K562 (cell line): ENCODE results near the gene RAB26.
"Not testable (repeated sequence)": the region's sequence is repeated elsewhere in the genome, so short reads cannot be mapped to it uniquely, and the experiment has no call there.

Experiments used
- DMBX1 ChIP-seq: fragments of 250-450 bp; sonication (Bioruptor Pico); IDR thresholded peaks from 2 replicates; pipeline ENCODE4 v1.8.0; 2022; ENCODE audit warnings: inconsistent platforms, mild to moderate bottlenecking, moderate library complexity, borderline replicate concordance
- ELF2 ChIP-seq: fragments of 250-450 bp; sonication (Bioruptor Pico); IDR thresholded peaks from 2 replicates; pipeline ENCODE4 v1.5.0; 2021; ENCODE audit warnings: mild to moderate bottlenecking
- MAFK ChIP-seq: IDR thresholded peaks from 2 replicates; pipeline ENCODE4 v1.6.1; 2011; ENCODE audit warnings: low read length, improper control_type of control experiment
- MAX ChIP-seq: sonication (generic); formaldehyde crosslinking; IDR thresholded peaks from 2 replicates; pipeline ENCODE4 v1.9.0; 2022; ENCODE audit warnings: mild to moderate bottlenecking, missing genetic modification reagents
- NFE2L1 ChIP-seq: fragments of 450-650 bp; IDR thresholded peaks from 2 replicates; pipeline ENCODE4 v1.6.1; 2016; ENCODE audit warnings: missing genetic modification characterization, low read depth, mild to moderate bottlenecking, missing compliant biosample characterization, moderate library complexity, borderline replicate concordance
- POLR2A ChIP-seq: fragments of 450-650 bp; conservative IDR thresholded peaks from 2 replicates; pipeline ENCODE4 v1.6.1; 2016
- POLR2AphosphoS5 ChIP-seq: IDR thresholded peaks from 2 replicates; pipeline ENCODE4 v1.6.1; 2011; ENCODE audit warnings: mild to moderate bottlenecking, low read depth, low read length, moderate library complexity; ENCODE audit not compliant: control insufficient read depth, insufficient read depth
- PRPF4 ChIP-seq: fragments of 200-400 bp; formaldehyde crosslinking; IDR thresholded peaks from one replicate; pipeline ENCODE4 v1.6.1; 2017; ENCODE audit warnings: low read length, low read depth, mild to moderate bottlenecking; ENCODE audit not compliant: insufficient read depth, poor library complexity, severe bottlenecking
- RFX5 ChIP-seq: IDR thresholded peaks from 2 replicates; pipeline ENCODE4 v1.6.1; 2011; ENCODE audit warnings: low read depth, mild to moderate bottlenecking, improper control_type of control experiment, low read length
- SLC30A9 ChIP-seq: fragments of 250-450 bp; sonication (Bioruptor Pico); IDR thresholded peaks from 2 replicates; pipeline ENCODE4 v1.8.0; 2022; ENCODE audit warnings: mild to moderate bottlenecking, moderate library complexity
- SMC3 ChIP-seq: conservative IDR thresholded peaks from 2 replicates; pipeline ENCODE4 v1.6.1; 2011; ENCODE audit warnings: low read depth, low read length, improper control_type of control experiment; ENCODE audit not compliant: insufficient read depth
- SP1 ChIP-seq: sonication (generic); formaldehyde crosslinking; IDR thresholded peaks from 2 replicates; pipeline ENCODE4 v1.8.1; 2022; ENCODE audit warnings: mild to moderate bottlenecking, missing genetic modification reagents
- TF ChIP-seq, protein P1 (sequence below), 3 experiments: IDR thresholded peaks in 2 of 3; conservative IDR thresholded peaks in 1 of 3; 2 replicates each; pipeline ENCODE4 v1.5.1; 2011 to 2012; ENCODE audit warnings: low read length in 3 of 3, mild to moderate bottlenecking in 3 of 3, control low read depth in 2 of 3, improper control_type of control experiment in 1 of 3, inconsistent platforms in 1 of 3, low read depth in 1 of 3, mixed read lengths in 1 of 3, moderate library complexity in 1 of 3; ENCODE audit not compliant: insufficient read depth in 2 of 3

DNA sequence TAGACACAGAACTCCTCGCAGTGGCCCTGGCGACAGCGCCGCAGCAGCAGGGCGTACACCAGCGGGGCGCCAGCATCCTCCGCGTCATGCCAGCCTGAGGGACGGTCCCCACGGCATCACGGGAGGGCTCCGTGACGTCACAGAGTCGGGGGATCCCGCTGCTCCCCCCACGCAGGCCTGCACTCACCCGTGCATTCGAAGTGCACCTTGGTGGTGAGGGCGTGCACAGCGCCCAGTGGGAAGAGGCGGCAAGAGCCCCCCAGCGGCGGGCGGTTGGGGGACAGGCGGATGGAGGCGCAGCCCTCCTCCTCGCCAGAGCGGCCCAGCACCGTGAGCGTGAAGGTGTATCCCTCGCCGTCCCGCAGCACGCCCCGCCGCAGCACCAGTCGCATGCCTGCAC is 42.2 kb upstream of the RAB26 start:
- not testable (repeated sequence) for TF ChIP-seq DMBX1 (CRISPR knock-in tag); POLR2A; MAFK; POLR2AphosphoS5; ELF2 (CRISPR knock-in tag); SLC30A9 (CRISPR knock-in tag); NFE2L1 (tag); PRPF4; MAX; SP1; RFX5; SMC3
- TF ChIP-seq, protein P1, sequence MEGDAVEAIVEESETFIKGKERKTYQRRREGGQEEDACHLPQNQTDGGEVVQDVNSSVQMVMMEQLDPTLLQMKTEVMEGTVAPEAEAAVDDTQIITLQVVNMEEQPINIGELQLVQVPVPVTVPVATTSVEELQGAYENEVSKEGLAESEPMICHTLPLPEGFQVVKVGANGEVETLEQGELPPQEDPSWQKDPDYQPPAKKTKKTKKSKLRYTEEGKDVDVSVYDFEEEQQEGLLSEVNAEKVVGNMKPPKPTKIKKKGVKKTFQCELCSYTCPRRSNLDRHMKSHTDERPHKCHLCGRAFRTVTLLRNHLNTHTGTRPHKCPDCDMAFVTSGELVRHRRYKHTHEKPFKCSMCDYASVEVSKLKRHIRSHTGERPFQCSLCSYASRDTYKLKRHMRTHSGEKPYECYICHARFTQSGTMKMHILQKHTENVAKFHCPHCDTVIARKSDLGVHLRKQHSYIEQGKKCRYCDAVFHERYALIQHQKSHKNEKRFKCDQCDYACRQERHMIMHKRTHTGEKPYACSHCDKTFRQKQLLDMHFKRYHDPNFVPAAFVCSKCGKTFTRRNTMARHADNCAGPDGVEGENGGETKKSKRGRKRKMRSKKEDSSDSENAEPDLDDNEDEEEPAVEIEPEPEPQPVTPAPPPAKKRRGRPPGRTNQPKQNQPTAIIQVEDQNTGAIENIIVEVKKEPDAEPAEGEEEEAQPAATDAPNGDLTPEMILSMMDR (IDR thresholded peaks at IDR 0.05 in 2 of 3, conservative IDR thresholded peaks at IDR 0.05 in 1 of 3; ENCODE audit: insufficient read depth in 2 of 3, low read depth in 1 of 3, low read length in 3 of 3) = not testable (repeated sequence)
